NCI-H2171 treated with DMSO at 0.1 percent for 48 hours (cell line): ENCODE results near the gene C3orf33.

Source experiments
- DNase-seq: peaks from one replicate; lab custom pipeline; 2025; lab: John Stamatoyannopoulos, UW

C3orf33 gene

DNA sequence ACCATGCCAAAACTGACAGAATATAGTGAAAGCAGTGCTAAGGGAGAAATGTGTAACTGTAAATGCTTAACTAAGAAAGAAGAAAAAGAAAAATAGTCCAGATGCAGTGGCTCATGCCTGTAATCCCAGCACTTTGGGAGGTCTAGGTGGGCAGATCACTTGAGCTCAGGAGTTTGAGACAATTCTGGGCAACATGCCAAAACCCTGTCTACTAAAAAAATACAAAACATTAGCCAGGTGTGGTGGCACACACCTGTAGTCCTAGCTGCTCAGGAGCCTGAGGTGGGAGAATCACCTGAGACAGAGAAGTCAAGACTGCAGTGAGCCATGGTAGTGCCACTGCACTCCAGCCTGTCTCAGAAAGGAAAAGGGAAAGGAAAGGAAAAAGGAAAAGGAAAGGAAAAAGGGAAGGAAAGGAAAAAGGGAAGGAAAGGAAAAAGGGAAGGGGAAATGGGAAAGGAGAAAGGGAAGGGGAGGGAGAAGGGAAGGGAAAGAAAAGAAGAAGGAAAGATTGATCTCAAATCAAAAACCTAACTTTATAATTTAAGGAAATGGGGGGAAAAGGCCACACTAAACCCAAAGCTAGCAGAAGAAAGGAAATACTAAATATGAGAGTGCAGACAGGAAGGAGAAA, 20.3 kb downstream of the C3orf33 start:
- DNase-seq, result peak; percentile 70

- DNase-seq, result no peak
These were observed 23.6 kb downstream of the C3orf33 start for GRCh38 chr3:155782390-155782953.

DNA sequence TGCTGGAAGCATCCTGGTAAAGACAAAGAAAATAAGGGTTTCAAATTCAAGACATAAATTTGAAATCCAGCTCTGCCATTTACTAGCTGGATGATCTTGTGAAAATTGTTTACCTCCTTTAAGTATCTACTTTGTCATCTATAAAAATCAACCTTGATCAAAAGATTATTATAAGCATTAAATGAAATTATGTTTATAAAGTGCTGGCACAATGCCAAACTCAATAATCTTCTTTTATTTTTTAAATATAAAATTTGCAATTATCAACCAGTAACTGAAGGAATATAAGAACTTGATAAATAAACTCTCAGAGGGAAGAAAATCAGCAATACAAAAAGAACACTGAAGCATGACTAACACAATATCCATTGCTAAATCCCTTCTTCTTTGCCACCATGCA, 25.8 kb downstream of the C3orf33 start:
- DNase-seq, result no peak

DNA sequence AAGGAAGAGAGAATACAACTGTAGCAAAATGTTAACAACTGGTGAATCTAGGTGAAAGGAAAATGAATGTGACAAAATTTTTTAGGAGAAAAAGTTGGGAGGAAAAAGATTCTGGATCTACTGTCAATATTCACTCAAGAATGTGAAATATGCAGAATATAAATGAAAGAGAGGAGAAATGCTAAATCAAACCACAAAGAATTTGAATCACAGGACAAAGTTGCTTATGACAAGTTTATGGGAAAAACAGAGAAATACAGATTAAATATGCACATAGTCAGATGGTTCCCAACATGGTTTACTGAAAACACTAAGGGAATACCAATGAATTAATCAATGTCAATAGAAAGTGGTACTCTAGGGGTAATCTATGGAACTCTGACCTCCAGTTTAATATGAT, 27.6 kb downstream of the C3orf33 start:
- DNase-seq, result no peak

DNA sequence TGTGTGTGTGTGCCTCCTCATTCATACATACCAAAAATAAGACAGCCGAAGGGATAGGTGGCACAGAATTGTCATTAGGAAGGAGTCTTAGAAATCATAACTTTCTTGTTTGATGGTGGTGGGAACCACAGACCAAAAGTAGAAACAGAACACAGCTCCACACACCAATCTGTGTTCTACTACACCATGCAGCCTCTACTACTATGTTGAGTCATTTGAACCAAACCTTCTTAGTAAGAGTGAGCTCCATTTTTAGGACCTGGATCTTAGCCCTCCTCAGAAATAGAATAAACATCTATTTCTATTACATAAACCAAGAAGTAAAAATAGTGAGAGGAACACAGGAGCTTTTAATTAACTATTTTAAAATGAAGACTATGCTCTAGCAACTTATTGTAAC, 33.3 kb downstream of the C3orf33 start:
- DNase-seq, result no peak

- no peak for DNase-seq
These were observed 35.0 kb downstream of the C3orf33 start for GRCh38 chr3:155771126-155771525.

DNA sequence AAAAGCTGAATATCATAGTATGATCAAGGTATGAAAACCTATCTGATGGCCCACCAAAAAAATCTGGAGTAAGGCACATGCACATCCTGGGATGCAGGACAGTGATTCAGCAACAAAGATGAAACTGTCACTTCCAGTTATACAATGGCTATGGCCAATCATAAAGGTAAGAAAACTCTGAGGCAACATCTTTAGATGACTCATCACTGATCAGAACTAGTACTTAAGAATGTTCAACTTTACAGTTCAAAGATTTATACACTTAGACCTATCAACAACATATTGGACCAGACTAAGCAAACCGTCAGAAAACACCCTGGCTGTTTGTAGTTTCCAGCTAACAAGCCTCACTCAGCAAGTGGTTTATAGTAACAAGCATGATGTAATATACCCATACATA, 39.9 kb downstream of the C3orf33 start:
- no peak for DNase-seq

DNA sequence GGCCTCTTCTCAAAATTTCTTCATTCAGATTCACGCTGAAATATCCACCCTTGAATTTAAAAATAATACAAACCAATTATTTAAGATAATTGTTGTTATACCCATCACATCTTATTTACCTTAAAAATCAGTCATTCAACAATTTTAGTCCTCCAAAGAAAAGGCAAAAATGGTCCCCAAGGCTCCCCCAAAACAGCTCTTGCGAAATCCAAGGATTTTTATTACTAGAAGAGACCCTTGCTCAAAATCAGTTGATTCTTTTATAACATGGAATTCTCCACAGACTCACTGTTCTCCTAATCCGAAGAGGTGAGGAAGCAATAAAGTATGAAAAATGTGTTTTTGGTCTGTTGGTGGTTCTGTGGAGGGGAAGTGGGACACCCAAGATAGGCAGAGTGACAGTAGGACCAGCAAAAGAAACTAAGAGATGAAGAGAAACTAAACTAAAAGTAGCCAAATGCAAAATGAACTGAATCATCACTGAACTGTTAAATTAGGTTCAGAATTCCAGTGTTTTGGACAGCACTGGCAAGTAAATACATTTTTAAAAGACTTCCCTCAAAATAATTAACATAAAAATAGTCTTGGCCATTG, 42.1 kb downstream of the C3orf33 start:
- DNase-seq, result no peak

GRCh38 chr3:155760653-155761052, 45.4 kb downstream of the C3orf33 start:
- no peak for DNase-seq

DNA sequence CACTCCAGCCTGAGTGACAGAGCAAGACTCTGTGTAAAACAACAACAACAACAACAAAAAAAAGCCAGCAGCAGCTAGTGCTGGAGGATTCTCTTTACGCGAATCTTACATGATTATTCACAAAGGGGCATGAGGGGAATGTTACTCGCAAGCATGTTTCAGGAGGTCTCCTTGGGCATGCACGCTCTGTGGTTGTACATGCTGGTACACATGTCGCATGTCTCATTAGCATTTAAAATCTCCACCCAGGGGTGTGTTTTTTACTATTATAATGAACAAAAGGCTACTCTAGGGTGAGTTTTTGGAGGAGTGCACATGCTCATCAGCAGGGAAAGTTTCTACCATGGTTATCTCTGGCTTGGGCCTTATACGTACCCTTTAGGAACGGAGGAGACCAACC, 48.5 kb downstream of the C3orf33 start:
- no peak for DNase-seq

- peak; percentile 46 for DNase-seq
These were observed 52.9 kb downstream of the C3orf33 start for GRCh38 chr3:155753038-155753639.

DNA sequence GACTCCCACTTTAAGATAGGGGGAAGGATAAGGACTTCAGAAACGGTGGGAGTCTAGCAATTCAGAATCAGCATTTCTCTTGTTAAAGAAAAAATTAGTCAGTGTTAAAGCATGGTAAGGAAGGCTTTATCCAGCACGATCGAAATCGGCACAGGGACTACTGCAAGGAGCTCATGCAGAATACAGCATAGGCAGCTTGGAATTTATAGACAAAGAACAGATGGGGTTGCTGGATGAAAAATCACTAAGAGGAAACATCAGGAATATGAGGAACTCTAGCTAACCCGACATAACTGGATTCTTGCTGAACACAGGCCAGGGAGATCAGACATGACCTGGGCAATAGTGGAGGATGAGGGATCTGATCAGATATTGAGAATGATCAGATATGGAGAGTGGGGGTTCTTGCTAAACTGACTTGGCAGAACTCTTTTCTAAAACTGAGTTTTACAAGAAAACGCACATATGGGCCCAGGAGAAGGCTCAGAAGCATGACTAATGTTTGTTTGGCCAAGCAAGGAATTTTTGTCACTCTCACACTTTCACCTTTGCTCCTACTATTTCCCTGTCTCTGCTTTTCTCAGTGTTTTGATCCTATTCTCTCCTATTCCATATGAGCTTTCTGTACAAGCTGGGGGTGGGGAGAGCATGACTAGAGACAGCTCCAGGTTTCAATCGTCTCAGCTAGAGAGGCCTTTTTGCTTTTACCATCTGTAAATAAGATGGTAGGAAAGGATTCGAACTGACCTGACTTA, 57.3 kb downstream of the C3orf33 start:
- DNase-seq, result peak; percentile 2

DNA sequence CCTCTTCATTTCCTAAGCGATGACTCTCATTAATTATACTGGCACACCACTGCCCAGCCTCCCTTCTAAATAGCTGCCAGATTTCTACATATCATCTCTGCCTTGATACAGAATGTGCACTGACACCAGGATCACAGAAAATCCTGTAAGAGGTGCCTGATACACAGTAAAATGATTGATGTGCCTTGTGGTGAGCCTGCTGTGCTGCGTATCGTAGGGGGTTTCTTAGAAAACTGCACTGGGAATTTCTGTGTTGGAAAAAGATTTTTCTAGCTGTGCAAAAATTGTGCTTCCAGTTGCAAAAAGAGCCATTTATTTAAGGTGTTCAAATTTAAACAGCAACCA, 58.2 kb downstream of the C3orf33 start:
- DNase-seq, result no peak

GRCh38 chr3:155747286-155747945, 58.7 kb downstream of the C3orf33 start:
- no peak for DNase-seq

GRCh38 chr3:155746703-155747102, 59.4 kb downstream of the C3orf33 start:
- DNase-seq, result no peak

- peak; percentile 27 for DNase-seq
These were observed 60.1 kb downstream of the C3orf33 start for GRCh38 chr3:155745795-155746550.

GRCh38 chr3:155744626-155745324, 61.3 kb downstream of the C3orf33 start, which contains the start of gene PLCH1:
Gene PLCH1, minus strand, starts transcription at chr3:155745071. Its CDS starts 40,847 bp downstream, at chr3:155704224.
- DNase-seq, result peak; percentile 74

DNA sequence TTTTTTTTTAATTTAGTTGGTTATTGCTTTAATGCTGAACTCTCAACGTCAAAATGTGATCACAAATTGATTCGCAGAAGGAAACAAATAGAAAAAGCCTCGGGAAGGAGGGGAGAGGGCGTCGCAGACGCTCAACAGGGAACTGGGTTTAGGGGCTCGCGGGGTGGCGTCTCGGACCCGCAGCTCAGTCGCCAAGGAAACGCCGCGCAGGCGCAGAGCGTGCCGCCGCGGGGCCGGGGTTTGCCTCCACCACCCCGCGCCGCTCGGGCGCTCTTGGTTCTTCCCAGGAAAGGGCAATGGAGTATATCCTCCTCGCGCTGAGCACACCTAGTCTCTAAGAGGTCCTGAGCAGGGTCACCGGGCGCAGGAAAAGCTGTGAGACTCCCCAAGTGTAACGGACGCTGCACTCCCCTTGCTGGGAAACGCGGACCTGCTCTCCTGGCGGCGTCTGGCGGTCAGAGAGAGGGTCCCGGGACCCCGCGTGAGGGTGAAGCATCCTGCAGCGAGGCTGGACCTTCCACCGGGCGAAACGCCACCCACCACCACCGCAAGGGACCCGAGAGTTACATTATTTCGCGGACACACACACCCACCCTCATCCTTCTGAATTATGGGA, 62.0 kb downstream of the C3orf33 start:
- DNase-seq, result peak; percentile 58

DNA sequence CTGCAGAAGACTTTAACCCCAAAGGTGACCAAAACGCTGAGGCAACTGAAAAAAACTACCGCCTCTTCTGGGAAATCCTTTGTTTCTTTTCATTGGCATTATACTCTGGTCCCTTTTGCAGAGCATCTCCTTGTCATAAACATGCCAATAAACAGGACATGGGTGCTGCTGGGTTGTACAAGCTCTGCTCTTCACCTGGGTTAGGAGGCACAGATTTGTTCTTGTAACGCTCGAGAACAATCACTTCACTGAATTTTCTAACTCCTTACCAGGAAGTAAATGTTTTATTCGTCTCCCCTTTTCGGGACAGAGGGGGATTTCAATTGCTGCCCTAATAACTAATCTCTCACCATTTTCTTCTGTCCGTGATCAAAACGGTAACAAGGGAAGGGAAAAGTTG, 62.5 kb downstream of the C3orf33 start:
- no peak for DNase-seq

GRCh38 chr3:155742349-155742965, 63.6 kb downstream of the C3orf33 start:
- no peak for DNase-seq
